HepG2 (cell line): ENCODE measurements around the gene FGF3. TPM values are rescaled to one million over a fixed set of nuclear protein-coding genes. Genes with fewer than 3 reads are reported as not detected.

ENCODE experiments used
- ATAC-seq: fragments of 200-7000 bp; cut with Tn5 transposase; 3 replicates; pipeline ENCODE4 v1.9.1; 2020; ENCODE audit warnings: mild to moderate bottlenecking, moderate library complexity
- BruUV-seq: library from RNA; stranded (reverse); fragments of 400-500 nt; replicated peaks from 2 replicates; lab custom pipeline; 2021; lab: Mats Ljungman, UMichigan
- CTCF ChIA-PET: fragments of 300-600 bp; formaldehyde crosslinking; extraction: SDS; loops from one replicate; lab custom pipeline; 2021; ENCODE audit warnings: low total read pairs, inconsistent platforms, low intra/inter-chr PET ratio; lab: Yijun Ruan, JAX
- POLR2A ChIA-PET: fragments of 350-600 bp; sonication (Branson Sonifier 250); formaldehyde crosslinking; loops from one replicate; lab custom pipeline; 2020; ENCODE audit warnings: antibody characterized with exemption, inconsistent platforms; lab: Yijun Ruan, JAX
- DNase-seq: peaks from one replicate; pipeline ENCODE4 v3.0.0-alpha.2; 2015; ENCODE audit warnings: low spot score
- FAIRE-seq: peaks from 3 replicates; lab custom pipeline; 2011; peaks lifted over from hg19 to GRCh38; lab: Jason Lieb, UNC
- H2AFZ ChIP-seq: one replicate; pipeline ENCODE4 v1.6.1; 2011; ENCODE audit warnings: low read length, inconsistent platforms
- H3K27ac ChIP-seq: fragments of 300-600 bp; 3 replicates; pipeline ENCODE4 v1.8.0; 2011; ENCODE audit warnings: mixed run types, mild to moderate bottlenecking, mixed read lengths, low read length, inconsistent platforms; ENCODE audit not compliant: insufficient read depth; ENCODE audit errors: extremely low read length
- H3K27me3 ChIP-seq, 2 experiments: fragments of 200-600 bp in 1 of 2; 2 replicates in 1 of 2; 3 replicates in 1 of 2; pipeline versions ENCODE4 v1.6.0 to v1.8.0; 2011; ENCODE audit warnings: low read length in 2 of 2, mild to moderate bottlenecking in 2 of 2, moderate library complexity in 2 of 2, inconsistent platforms in 1 of 2; ENCODE audit not compliant: insufficient read depth in 2 of 2, control insufficient read depth in 1 of 2
- H3K36me3 ChIP-seq, 2 experiments: fragments of 200-600 bp in 1 of 2; replicated peaks in 1 of 2; 2 replicates in 1 of 2; 3 replicates in 1 of 2; pipeline versions ENCODE4 v1.5.1 to v1.8.0; 2011; ENCODE audit warnings: low read length in 2 of 2, inconsistent platforms in 1 of 2; ENCODE audit not compliant: insufficient read depth in 2 of 2, control insufficient read depth in 1 of 2
- H3K4me1 ChIP-seq: 2 replicates; pipeline ENCODE4 v1.5.1; 2012; ENCODE audit warnings: low read length, inconsistent platforms; ENCODE audit not compliant: insufficient read depth
- H3K4me2 ChIP-seq: 2 replicates; pipeline ENCODE4 v1.6.0; 2011; ENCODE audit warnings: low read depth, low read length, inconsistent platforms
- H3K4me3 ChIP-seq, 3 experiments: fragments of 200-600 bp in 1 of 3; sonication (generic), shearing (Covaris generic) in 1 of 3; replicated peaks in 1 of 3; 2 replicates each; pipeline ENCODE4 v1.5.1; 2011 to 2016; ENCODE audit warnings: low read length in 3 of 3, inconsistent platforms in 2 of 3, low read depth in 2 of 3, mild to moderate bottlenecking in 2 of 3, control low read depth in 1 of 3, mixed read lengths in 1 of 3; ENCODE audit not compliant: insufficient read depth in 1 of 3
- H3K79me2 ChIP-seq: one replicate; pipeline ENCODE4 v1.6.1; 2011; ENCODE audit warnings: low read length, inconsistent platforms; ENCODE audit not compliant: insufficient read depth
- H3K9ac ChIP-seq: 2 replicates; pipeline ENCODE4 v1.6.0; 2011; ENCODE audit warnings: mild to moderate bottlenecking, low read depth, low read length, inconsistent platforms; ENCODE audit not compliant: insufficient read depth
- H3K9me3 ChIP-seq: 2 replicates; pipeline ENCODE4 v1.5.1; 2012; ENCODE audit warnings: mild to moderate bottlenecking, low read length
- H4K20me1 ChIP-seq: 2 replicates; pipeline ENCODE4 v1.6.0; 2011; ENCODE audit warnings: inconsistent platforms, mild to moderate bottlenecking, low read length, moderate library complexity; ENCODE audit not compliant: insufficient read depth
- ASH2L ChIP-seq: fragments of 300-600, 200-600 bp; sonication (generic); IDR thresholded peaks from 2 replicates; pipeline ENCODE4 v1.7.0; 2017; ENCODE audit warnings: low read depth, mild to moderate bottlenecking, moderate library complexity, mixed read lengths, low read length; ENCODE audit not compliant: insufficient read length
- CHD2 ChIP-seq: IDR thresholded peaks from 2 replicates; pipeline ENCODE4 v1.6.1; 2011; ENCODE audit warnings: low read depth, low read length, improper control_type of control experiment
- DMAP1 ChIP-seq: IDR thresholded peaks from 2 replicates; pipeline ENCODE4 v1.6.1; 2016
- FOXP1 ChIP-seq, 2 experiments: fragments of 450-650 bp in 1 of 2; IDR thresholded peaks; 2 replicates each; pipeline ENCODE4 v1.6.1; 2017 to 2018; ENCODE audit warnings: antibody characterized with exemption in 1 of 2
- NCOA5 ChIP-seq: sonication (generic); formaldehyde crosslinking; IDR thresholded peaks from 2 replicates; pipeline ENCODE4 v1.4.0; 2020; ENCODE audit warnings: missing genetic modification reagents
- PRMT3 ChIP-seq: sonication (generic); formaldehyde crosslinking; IDR thresholded peaks from 2 replicates; pipeline ENCODE4 v1.8.1; 2022; ENCODE audit warnings: low read depth, mild to moderate bottlenecking, moderate library complexity, missing genetic modification reagents, borderline replicate concordance
- SMAD1 ChIP-seq: sonication (generic); formaldehyde crosslinking; IDR thresholded peaks from 2 replicates; pipeline ENCODE4 v1.4.0; 2020; ENCODE audit warnings: missing genetic modification reagents, low read depth, mild to moderate bottlenecking, borderline replicate concordance
- ZMYM2 ChIP-seq: sonication (generic); formaldehyde crosslinking; IDR thresholded peaks from 2 replicates; pipeline ENCODE4 v1.8.0; 2022; ENCODE audit warnings: mild to moderate bottlenecking, missing genetic modification reagents
- ZNF260 ChIP-seq: sonication (generic); formaldehyde crosslinking; IDR thresholded peaks from 2 replicates; pipeline ENCODE4 v1.4.0; 2020; ENCODE audit warnings: missing genetic modification reagents, low read depth, mild to moderate bottlenecking, borderline replicate concordance
- ZNF619 ChIP-seq: sonication (generic); formaldehyde crosslinking; IDR thresholded peaks from 2 replicates; pipeline ENCODE4 v1.4.0; 2020; ENCODE audit warnings: mild to moderate bottlenecking, missing genetic modification reagents
- WGBS: methylation state at CpG from one replicate; pipeline ENCODE4 v1.1.6; 2017; ENCODE audit warnings: low lambda C conversion rate; 5-methylcytosine and 5-hydroxymethylcytosine counted together
- in situ Hi-C: cut with HindIII; loops from 2 replicates; pipeline ENCODE4 v1.10.0; 2017; ENCODE audit warnings: low pct_unique_long_range_greater_than_20kb; ENCODE audit not compliant: extremely low pct_ligation_motif_present
- intact Hi-C: fragments of 100-400 bp; cut with micrococcal nuclease; formaldehyde crosslinking; loops from one replicate; pipeline ENCODE4 v1.10.0; 2022; ENCODE audit not compliant: unreplicated experiment
- polyA plus RNA-seq, 8 experiments: library from polyadenylated mRNA; depleted of rRNA in 3 of 8; stranded (reverse) in 7 of 8; unstranded in 1 of 8; fragments of >200 nt; fragmentation: Illumina TruSeq in 4 of 8; extraction: Trizol in 4 of 8; gene quantifications; 2 replicates each; pipeline versions ENCODE4 v1.2.1 to v1.2.3, GENCODE V29; 2011 to 2016; ENCODE audit warnings: low read depth in 4 of 8, missing spikeins in 1 of 8, mixed read lengths in 1 of 8; ENCODE audit not compliant: insufficient read depth in 1 of 8
- total RNA-seq, 5 experiments: library from RNA; depleted of rRNA; stranded (reverse); fragments of >200 nt; fragmentation: Illumina TruSeq; extraction: Trizol; gene quantifications; 2 replicates each; pipeline ENCODE4 v1.2.3, GENCODE V29; 2016; ENCODE audit warnings: low read depth in 1 of 5
- TF ChIP-seq, protein P1 (sequence below): sonication (generic); IDR thresholded peaks from 2 replicates; pipeline ENCODE4 v1.6.1; 2016; ENCODE audit warnings: low read depth, borderline replicate concordance
- TF ChIP-seq, protein P2 (sequence below): IDR thresholded peaks from 2 replicates; pipeline ENCODE4 v1.6.1; 2016; ENCODE audit warnings: control low read depth
- TF ChIP-seq, protein P3 (sequence below): sonication (generic); formaldehyde crosslinking; IDR thresholded peaks from 2 replicates; pipeline ENCODE4 v1.5.1; 2020; ENCODE audit warnings: missing genetic modification reagents, mild to moderate bottlenecking, borderline replicate concordance
- TF ChIP-seq, protein P4 (sequence below): sonication (generic); formaldehyde crosslinking; IDR thresholded peaks from 2 replicates; pipeline ENCODE4 v1.4.0; 2020; ENCODE audit warnings: missing genetic modification reagents
- TF ChIP-seq, protein P5 (sequence below): IDR thresholded peaks from 2 replicates; pipeline ENCODE4 v1.6.1; 2016; ENCODE audit warnings: mild to moderate bottlenecking

The FGF3 gene
- total and polyA plus RNA-seq, 2 of the 13 experiments (the other 11 are each of a cell fraction or from before 2014, with no cell fraction given): not detected

DNA sequence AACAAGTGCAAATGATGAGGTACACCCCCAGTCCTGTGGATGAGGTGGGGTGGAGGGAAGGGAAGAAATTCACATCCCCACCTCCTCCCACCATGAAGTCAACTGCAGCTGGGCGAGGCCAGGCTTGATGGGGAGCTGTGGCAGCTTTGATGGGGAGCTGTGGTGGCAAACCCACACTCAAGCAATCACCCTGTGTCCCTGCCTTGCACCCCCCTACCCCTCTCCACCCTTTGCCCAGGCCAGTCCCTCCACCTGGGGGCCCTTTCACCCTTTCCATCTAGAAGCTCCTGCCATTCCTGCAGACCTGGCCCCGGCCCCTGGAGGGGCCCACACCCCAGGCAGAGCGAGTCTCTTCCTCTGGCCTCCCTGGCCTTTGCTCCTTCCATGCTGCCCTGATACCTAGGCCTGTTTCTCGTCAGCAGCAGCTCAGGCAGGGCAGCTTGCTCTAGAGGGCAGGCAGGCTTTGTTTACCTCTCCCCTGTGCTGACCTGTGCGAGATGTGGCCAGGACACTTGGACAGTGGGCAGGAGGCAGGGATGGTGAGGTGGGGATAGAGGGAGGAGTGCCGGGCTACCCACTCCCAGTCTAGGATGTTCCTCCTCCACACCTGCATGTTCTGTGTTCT lies 4.5 kb upstream of the FGF3 start:
- BruUV-seq: no TSS peak
- no peak overlapping the region for H3K4me3 ChIP-seq
- H4K20me1 ChIP-seq: no peaks in the 10 kb centered on the region
- no peaks in the 10 kb centered on the region for H3K79me2 ChIP-seq
- H3K9me3 ChIP-seq: no peaks in the 10 kb centered on the region
- FAIRE-seq (no peak), DNase-seq (no peak), ATAC-seq (no peak)
- in situ Hi-C loops (no loop called here), intact Hi-C loops (no loop called here)
- no peak for TF ChIP-seq NCOA5 (CRISPR knock-in tag)
- no peak for TF ChIP-seq CHD2
- TF ChIP-seq, protein P1, sequence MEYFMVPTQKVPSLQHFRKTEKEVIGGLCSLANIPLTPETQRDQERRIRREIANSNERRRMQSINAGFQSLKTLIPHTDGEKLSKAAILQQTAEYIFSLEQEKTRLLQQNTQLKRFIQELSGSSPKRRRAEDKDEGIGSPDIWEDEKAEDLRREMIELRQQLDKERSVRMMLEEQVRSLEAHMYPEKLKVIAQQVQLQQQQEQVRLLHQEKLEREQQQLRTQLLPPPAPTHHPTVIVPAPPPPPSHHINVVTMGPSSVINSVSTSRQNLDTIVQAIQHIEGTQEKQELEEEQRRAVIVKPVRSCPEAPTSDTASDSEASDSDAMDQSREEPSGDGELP: no peak
- no peak for TF ChIP-seq PRMT3 (CRISPR knock-in tag)
- TF ChIP-seq, protein P2, sequence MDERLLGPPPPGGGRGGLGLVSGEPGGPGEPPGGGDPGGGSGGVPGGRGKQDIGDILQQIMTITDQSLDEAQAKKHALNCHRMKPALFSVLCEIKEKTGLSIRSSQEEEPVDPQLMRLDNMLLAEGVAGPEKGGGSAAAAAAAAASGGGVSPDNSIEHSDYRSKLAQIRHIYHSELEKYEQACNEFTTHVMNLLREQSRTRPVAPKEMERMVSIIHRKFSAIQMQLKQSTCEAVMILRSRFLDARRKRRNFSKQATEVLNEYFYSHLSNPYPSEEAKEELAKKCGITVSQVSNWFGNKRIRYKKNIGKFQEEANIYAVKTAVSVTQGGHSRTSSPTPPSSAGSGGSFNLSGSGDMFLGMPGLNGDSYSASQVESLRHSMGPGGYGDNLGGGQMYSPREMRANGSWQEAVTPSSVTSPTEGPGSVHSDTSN (CRISPR knock-in tag): no peak
- TF ChIP-seq, protein P3, sequence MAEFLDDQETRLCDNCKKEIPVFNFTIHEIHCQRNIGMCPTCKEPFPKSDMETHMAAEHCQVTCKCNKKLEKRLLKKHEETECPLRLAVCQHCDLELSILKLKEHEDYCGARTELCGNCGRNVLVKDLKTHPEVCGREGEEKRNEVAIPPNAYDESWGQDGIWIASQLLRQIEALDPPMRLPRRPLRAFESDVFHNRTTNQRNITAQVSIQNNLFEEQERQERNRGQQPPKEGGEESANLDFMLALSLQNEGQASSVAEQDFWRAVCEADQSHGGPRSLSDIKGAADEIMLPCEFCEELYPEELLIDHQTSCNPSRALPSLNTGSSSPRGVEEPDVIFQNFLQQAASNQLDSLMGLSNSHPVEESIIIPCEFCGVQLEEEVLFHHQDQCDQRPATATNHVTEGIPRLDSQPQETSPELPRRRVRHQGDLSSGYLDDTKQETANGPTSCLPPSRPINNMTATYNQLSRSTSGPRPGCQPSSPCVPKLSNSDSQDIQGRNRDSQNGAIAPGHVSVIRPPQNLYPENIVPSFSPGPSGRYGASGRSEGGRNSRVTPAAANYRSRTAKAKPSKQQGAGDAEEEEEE (CRISPR knock-in tag): no peak
- no peak for TF ChIP-seq DMAP1 (CRISPR knock-in tag)
- no peak for TF ChIP-seq SMAD1 (CRISPR knock-in tag)
- no peak for TF ChIP-seq ZMYM2
- TF ChIP-seq, protein P4, sequence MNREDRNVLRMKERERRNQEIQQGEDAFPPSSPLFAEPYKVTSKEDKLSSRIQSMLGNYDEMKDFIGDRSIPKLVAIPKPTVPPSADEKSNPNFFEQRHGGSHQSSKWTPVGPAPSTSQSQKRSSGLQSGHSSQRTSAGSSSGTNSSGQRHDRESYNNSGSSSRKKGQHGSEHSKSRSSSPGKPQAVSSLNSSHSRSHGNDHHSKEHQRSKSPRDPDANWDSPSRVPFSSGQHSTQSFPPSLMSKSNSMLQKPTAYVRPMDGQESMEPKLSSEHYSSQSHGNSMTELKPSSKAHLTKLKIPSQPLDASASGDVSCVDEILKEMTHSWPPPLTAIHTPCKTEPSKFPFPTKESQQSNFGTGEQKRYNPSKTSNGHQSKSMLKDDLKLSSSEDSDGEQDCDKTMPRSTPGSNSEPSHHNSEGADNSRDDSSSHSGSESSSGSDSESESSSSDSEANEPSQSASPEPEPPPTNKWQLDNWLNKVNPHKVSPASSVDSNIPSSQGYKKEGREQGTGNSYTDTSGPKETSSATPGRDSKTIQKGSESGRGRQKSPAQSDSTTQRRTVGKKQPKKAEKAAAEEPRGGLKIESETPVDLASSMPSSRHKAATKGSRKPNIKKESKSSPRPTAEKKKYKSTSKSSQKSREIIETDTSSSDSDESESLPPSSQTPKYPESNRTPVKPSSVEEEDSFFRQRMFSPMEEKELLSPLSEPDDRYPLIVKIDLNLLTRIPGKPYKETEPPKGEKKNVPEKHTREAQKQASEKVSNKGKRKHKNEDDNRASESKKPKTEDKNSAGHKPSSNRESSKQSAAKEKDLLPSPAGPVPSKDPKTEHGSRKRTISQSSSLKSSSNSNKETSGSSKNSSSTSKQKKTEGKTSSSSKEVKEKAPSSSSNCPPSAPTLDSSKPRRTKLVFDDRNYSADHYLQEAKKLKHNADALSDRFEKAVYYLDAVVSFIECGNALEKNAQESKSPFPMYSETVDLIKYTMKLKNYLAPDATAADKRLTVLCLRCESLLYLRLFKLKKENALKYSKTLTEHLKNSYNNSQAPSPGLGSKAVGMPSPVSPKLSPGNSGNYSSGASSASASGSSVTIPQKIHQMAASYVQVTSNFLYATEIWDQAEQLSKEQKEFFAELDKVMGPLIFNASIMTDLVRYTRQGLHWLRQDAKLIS (CRISPR knock-in tag): no peak
- no peak for TF ChIP-seq ASH2L
- TF ChIP-seq ZNF619 (CRISPR knock-in tag): no peak
- TF ChIP-seq ZNF260 (CRISPR knock-in tag): no peak
- no peak for TF ChIP-seq FOXP1 (IDR thresholded peaks at IDR 0.05)
- no peak for TF ChIP-seq FOXP1 (CRISPR knock-in tag; IDR thresholded peaks at IDR 0.05)
- TF ChIP-seq, protein P5, sequence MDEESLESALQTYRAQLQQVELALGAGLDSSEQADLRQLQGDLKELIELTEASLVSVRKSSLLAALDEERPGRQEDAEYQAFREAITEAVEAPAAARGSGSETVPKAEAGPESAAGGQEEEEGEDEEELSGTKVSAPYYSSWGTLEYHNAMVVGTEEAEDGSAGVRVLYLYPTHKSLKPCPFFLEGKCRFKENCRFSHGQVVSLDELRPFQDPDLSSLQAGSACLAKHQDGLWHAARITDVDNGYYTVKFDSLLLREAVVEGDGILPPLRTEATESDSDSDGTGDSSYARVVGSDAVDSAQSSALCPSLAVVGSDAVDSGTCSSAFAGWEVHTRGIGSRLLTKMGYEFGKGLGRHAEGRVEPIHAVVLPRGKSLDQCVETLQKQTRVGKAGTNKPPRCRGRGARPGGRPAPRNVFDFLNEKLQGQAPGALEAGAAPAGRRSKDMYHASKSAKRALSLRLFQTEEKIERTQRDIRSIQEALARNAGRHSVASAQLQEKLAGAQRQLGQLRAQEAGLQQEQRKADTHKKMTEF: no peak
- peaks cover 8 to 55% of the 10 kb centered on the region in 2 experiments; a peak in 4 of 5 replicates for H3K27me3 ChIP-seq
- H3K9ac ChIP-seq: no peak overlapping the region
- H3K4me2 ChIP-seq: no peak overlapping the region
- ChIA-PET POLR2A (no interaction called here), CTCF (no interaction called here)
- H3K36me3 ChIP-seq: no peaks in the 10 kb centered on the region
- H3K27ac ChIP-seq: no peak overlapping the region
- H3K4me1 ChIP-seq: peaks cover 9% of the 10 kb centered on the region
- H2AFZ ChIP-seq: no peak overlapping the region
- WGBS: 10% methylated on average over 3 of the region's 6 CpGs
